Liver (tissue), 9 donors: ENCODE data around the gene GRIA3. TPM values are rescaled to one million over a fixed set of nuclear protein-coding genes. Genes with fewer than 3 reads are reported as not detected.

Experiments used
- DNase-seq: peaks from one replicate; pipeline ENCODE4 v3.0.0-alpha.2; 2017; ENCODE audit warnings: low spot score
- H3K27ac ChIP-seq, 2 donors: one replicate each; pipeline ENCODE4 v1.7.0; 2013; ENCODE audit warnings: inconsistent platforms in 2 of 2, low read length in 2 of 2, control low read depth in 1 of 2, low read depth in 1 of 2, mild to moderate bottlenecking in 1 of 2
- H3K27me3 ChIP-seq, 4 donors: one replicate each; pipeline versions ENCODE4 v1.6.1 to v1.7.0; 2013; ENCODE audit warnings: low read length in 3 of 4, inconsistent platforms in 1 of 4, mild to moderate bottlenecking in 1 of 4, moderate library complexity in 1 of 4; ENCODE audit not compliant: control insufficient read depth in 4 of 4, insufficient read depth in 4 of 4
- H3K36me3 ChIP-seq, 4 donors: one replicate each; pipeline versions ENCODE4 v1.6.1 to v1.7.0; 2013; ENCODE audit warnings: low read length in 3 of 4, mild to moderate bottlenecking in 3 of 4, low read depth in 1 of 4, moderate library complexity in 1 of 4; ENCODE audit not compliant: control insufficient read depth in 4 of 4, insufficient read depth in 3 of 4
- H3K4me1 ChIP-seq, 4 donors: one replicate each; pipeline versions ENCODE4 v1.6.1 to v1.7.0; 2013; ENCODE audit warnings: low read length in 3 of 4, mild to moderate bottlenecking in 3 of 4, moderate library complexity in 1 of 4; ENCODE audit not compliant: control insufficient read depth in 4 of 4, insufficient read depth in 4 of 4
- H3K4me3 ChIP-seq, 3 donors: one replicate each; pipeline versions ENCODE4 v1.6.1 to v1.7.0; 2013; ENCODE audit warnings: low read length in 3 of 3, control low read depth in 1 of 3, low read depth in 1 of 3, mild to moderate bottlenecking in 1 of 3
- H3K9ac ChIP-seq, 2 donors: one replicate each; pipeline ENCODE4 v1.7.0; 2013; ENCODE audit warnings: low read length in 2 of 2, mild to moderate bottlenecking in 2 of 2, moderate library complexity in 2 of 2, control low read depth in 1 of 2, low read depth in 1 of 2
- H3K9me3 ChIP-seq, 4 donors: one replicate each; pipeline versions ENCODE4 v1.6.1 to v1.7.0; 2013; ENCODE audit warnings: low read length in 3 of 4; ENCODE audit not compliant: control insufficient read depth in 4 of 4
- ATF3 ChIP-seq: IDR thresholded peaks from 2 replicates; pipeline ENCODE4 v1.6.1; 2016; ENCODE audit warnings: antibody characterized with exemption
- CTCF ChIP-seq: fragments of 150-350 bp; IDR thresholded peaks from 2 replicates; pipeline ENCODE4 v1.5.1; 2017; ENCODE audit warnings: improper control_type of control experiment, low read depth, low read length; ENCODE audit not compliant: missing input control
- EGR1 ChIP-seq, 2 donors: IDR thresholded peaks; 2 replicates each; pipeline ENCODE4 v1.6.1; 2016 to 2018; ENCODE audit warnings: antibody characterized with exemption in 2 of 2, low read depth in 2 of 2
- FOXA1 ChIP-seq: IDR thresholded peaks from 2 replicates; pipeline ENCODE4 v1.6.1; 2016; ENCODE audit warnings: antibody characterized with exemption
- FOXA2 ChIP-seq: IDR thresholded peaks from 2 replicates; pipeline ENCODE4 v1.6.1; 2016; ENCODE audit warnings: antibody characterized with exemption
- GABPA ChIP-seq, 2 donors: IDR thresholded peaks in 1 of 2; conservative IDR thresholded peaks in 1 of 2; 2 replicates each; pipeline ENCODE4 v1.6.1; 2016; ENCODE audit warnings: antibody characterized with exemption in 2 of 2, mild to moderate bottlenecking in 1 of 2, moderate library complexity in 1 of 2
- HNF4G ChIP-seq: IDR thresholded peaks from 2 replicates; pipeline ENCODE4 v1.6.1; 2016; ENCODE audit warnings: antibody characterized with exemption
- JUND ChIP-seq, 2 donors: IDR thresholded peaks; 2 replicates each; pipeline ENCODE4 v1.6.1; 2016; ENCODE audit warnings: antibody characterized with exemption in 2 of 2
- NR2F2 ChIP-seq: IDR thresholded peaks from 2 replicates; pipeline ENCODE4 v1.6.1; 2016; ENCODE audit warnings: antibody characterized with exemption
- RAD21 ChIP-seq, 2 donors: IDR thresholded peaks; 2 replicates each; pipeline ENCODE4 v1.6.1; 2016; ENCODE audit warnings: antibody characterized with exemption in 2 of 2, mild to moderate bottlenecking in 2 of 2
- REST ChIP-seq: IDR thresholded peaks from 2 replicates; pipeline ENCODE4 v1.6.1; 2016; ENCODE audit warnings: antibody characterized with exemption, mild to moderate bottlenecking
- RXRA ChIP-seq, 2 donors: IDR thresholded peaks; 2 replicates each; pipeline ENCODE4 v1.6.1; 2017 to 2018; ENCODE audit warnings: antibody characterized with exemption in 2 of 2, mild to moderate bottlenecking in 1 of 2
- SP1 ChIP-seq: IDR thresholded peaks from 2 replicates; pipeline ENCODE4 v1.6.1; 2018; ENCODE audit warnings: antibody characterized with exemption, mild to moderate bottlenecking
- TAF1 ChIP-seq: conservative IDR thresholded peaks from 2 replicates; pipeline ENCODE4 v1.6.1; 2016; ENCODE audit warnings: antibody characterized with exemption, mild to moderate bottlenecking
- YY1 ChIP-seq: IDR thresholded peaks from 2 replicates; pipeline ENCODE4 v1.6.1; 2016; ENCODE audit warnings: antibody characterized with exemption, mild to moderate bottlenecking
- ZBTB33 ChIP-seq: IDR thresholded peaks from 2 replicates; pipeline ENCODE4 v1.6.1; 2016; ENCODE audit warnings: antibody characterized with exemption
- WGBS: extraction: QIAGEN DNeasy Blood & Tissue Kit; methylation state at CpG from one replicate; pipeline ENCODE4 v1.1.7; 2013; 5-methylcytosine and 5-hydroxymethylcytosine counted together
- polyA plus RNA-seq, 2 donors: library from polyadenylated mRNA; stranded (reverse) in 1 of 2; unstranded in 1 of 2; fragments of 200-250 nt in 1 of 2; fragments of >200 nt in 1 of 2; fragmentation: Nextera tagmentation in 1 of 2; extraction: Ambion mirVana in 1 of 2; gene quantifications; one replicate each; pipeline versions ENCODE4 v1.2.1 to v1.2.3, GENCODE V29; 2013 to 2015
- total RNA-seq, 2 donors: library from RNA; depleted of rRNA; stranded (reverse); fragments of >200 nt; gene quantifications; one replicate each; pipeline ENCODE4 v1.2.3, GENCODE V29; 2014
- donor health status: healthy.
- donor health status: healthy.
- donor health status: healthy.
- donor health status: healthy.
- donor health status: healthy.

The GRIA3 gene
- total and polyA plus RNA-seq, 4 donors, result 1.5 to 3.4 (median 2.9) TPM

GRCh38 chrX:123442764-123443163 lies 258.7 kb downstream of the GRIA3 start (continued):
- TF ChIP-seq CTCF, result no peak
- no peak for TF ChIP-seq JUND (IDR thresholded peaks at IDR 0.05)
- no peak for TF ChIP-seq TAF1

GRCh38 chrX:123447506-123447905 lies 263.4 kb downstream of the GRIA3 start:
- H3K4me3 ChIP-seq, result no peak overlapping the region
- H3K9me3 ChIP-seq, result no peaks in the 10 kb centered on the region
- H3K27me3 ChIP-seq, result no peaks in the 10 kb centered on the region
- no peak overlapping the region for H3K27ac ChIP-seq
- H3K9ac ChIP-seq, result no peak overlapping the region
- WGBS, result 41% methylated on average over 3 of the region's 3 CpGs
- TF ChIP-seq JUND (IDR thresholded peaks at IDR 0.05) (no peak), ZBTB33 (no peak), FOXA2 (no peak), HNF4G (no peak), EGR1 (IDR thresholded peaks at IDR 0.05; ENCODE audit: low read depth in 2 of 2) (no peak), REST (no peak), CTCF (no peak), RXRA (IDR thresholded peaks at IDR 0.05) (no peak), GABPA (IDR thresholded peaks at IDR 0.05 in 1 of 2, conservative IDR thresholded peaks at IDR 0.05 in 1 of 2) (no peak), FOXA1 (no peak), YY1 (no peak), NR2F2 (no peak), SP1 (no peak), TAF1 (no peak), RAD21 (IDR thresholded peaks at IDR 0.05) (no peak), ATF3 (no peak)
- peaks cover 0 to 6% (median 0%) of the 10 kb centered on the region in 4 donors for H3K4me1 ChIP-seq
- no peaks in the 10 kb centered on the region for H3K36me3 ChIP-seq
- DNase-seq, result no peak
